ENCODE data around the gene GOLGA7B.

The GOLGA7B gene

DNA sequence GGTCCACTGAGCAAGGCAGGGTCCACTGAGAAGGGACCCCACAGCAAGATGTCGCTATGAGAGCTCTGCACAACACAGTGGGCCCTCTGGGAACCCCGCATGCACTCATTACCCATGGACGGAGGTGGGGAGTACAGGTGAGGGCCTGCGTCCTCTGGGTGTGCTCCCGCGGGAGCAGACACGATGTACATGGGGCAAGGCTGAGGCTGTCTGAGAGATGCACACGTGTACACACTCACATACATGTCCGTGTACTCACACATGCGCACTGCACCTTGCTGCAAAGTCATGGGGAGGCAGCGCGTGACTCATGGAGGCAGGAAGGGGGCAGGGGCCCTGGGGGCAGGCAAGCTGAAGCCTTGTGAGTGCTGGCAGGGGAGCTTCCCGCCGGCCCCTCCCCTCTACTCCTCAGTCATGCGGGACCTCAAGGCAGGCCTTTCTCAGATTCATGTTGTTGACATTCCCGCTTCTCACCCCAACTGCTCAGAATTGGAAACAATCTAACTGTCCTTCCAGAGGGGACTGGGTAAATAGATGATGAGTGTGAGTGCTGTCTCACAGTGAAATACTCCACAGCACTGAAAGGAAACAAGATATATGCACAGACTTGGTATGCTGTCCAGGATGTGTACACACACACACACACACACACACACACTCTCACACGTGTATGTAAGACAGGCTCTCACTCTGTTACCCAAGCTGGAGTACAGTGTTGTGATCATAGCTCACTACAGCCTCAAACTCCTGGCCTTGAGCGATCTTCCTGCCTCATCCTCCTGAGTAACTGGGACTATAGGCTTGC, 40.0 kb downstream of the GOLGA7B start:
- DNase-seq (ENCODE audit: low read depth), result no peak
- no peak overlapping the region for H3K4me3 ChIP-seq (ENCODE audit: low read depth, low read length)
- in situ Hi-C loops (cut with HindIII; ENCODE audit: low sequenced_read_pairs), result no loop called here
- TF ChIP-seq CTCF (IDR thresholded peaks at IDR 0.05; ENCODE audit: low read depth, low read length, missing control alignments), result no peak

DNA sequence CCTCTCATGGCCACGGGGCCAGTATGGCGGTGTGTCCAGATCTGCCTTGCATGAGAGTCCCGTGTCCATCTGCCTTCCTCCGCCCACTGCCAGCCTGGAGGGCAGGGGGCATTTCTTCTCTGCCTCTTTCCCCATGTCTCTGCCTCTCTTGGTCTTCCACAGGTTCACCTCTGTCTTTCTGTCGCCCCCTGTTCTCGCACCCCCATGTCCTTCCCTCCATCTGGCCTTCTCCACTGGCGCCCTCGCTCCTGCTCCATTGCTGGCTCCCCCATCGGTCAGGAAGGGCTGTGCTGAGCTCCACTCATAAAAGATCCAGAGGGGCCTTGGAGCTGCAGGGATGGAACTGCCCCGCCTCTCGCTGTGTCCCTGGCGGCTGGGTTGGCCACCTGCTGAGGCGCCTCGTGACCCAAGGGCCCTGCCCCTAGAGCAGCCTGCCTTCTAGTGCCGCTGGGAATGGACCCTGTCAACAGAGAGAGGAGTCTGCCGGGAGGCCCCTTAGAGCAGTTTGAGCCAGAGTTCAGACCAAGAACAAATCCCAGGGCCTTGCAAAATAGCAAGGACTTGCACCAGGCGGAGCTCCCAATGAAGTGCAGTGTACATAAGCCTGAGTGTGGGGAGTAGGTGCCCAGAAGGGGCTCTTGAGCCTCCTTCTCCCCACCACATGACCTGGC, 42.0 kb downstream of the GOLGA7B start:
- in situ Hi-C loops (cut with HindIII; ENCODE audit: low sequenced_read_pairs), result no loop called here
- TF ChIP-seq CTCF (IDR thresholded peaks at IDR 0.05; ENCODE audit: low read depth, low read length, missing control alignments), result no peak
- H3K4me3 ChIP-seq (ENCODE audit: low read depth, low read length), result no peak overlapping the region
- DNase-seq (ENCODE audit: low read depth), result no peak

- no peak for DNase-seq (ENCODE audit: low read depth)
- in situ Hi-C loops (cut with HindIII; ENCODE audit: low sequenced_read_pairs), result no loop called here
- no peak overlapping the region for H3K4me3 ChIP-seq (ENCODE audit: low read depth, low read length)
- no peak for TF ChIP-seq CTCF (IDR thresholded peaks at IDR 0.05; ENCODE audit: low read depth, low read length, missing control alignments)
Measured at GRCh38 chr10:97892506-97892905, 42.9 kb downstream of the GOLGA7B start.

DNA sequence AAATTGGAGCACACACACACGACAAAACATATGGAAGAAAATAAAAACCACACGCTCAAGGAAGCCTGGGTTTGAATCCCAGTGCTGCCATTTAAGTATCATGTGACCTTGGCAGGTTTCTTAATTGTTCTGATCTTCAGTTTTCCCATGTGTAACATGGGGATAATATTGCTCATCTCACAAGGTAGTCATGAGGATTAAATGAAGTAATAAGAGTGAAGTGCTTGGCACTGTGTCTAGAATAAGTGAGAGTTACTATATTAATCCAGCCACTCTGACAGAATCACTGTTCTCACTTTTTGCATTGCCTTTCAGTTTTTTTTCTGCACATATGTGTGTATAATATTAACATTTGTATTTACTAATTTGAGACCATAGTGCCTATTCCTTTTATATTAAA, 43.3 kb downstream of the GOLGA7B start:
- TF ChIP-seq CTCF (IDR thresholded peaks at IDR 0.05; ENCODE audit: low read depth, low read length, missing control alignments), result no peak
- H3K4me3 ChIP-seq (ENCODE audit: low read depth, low read length), result no peak overlapping the region
- DNase-seq (ENCODE audit: low read depth), result no peak
- in situ Hi-C loops (cut with HindIII; ENCODE audit: low sequenced_read_pairs), result no loop called here

GRCh38 chr10:97894092-97894491, 44.4 kb downstream of the GOLGA7B start:
- in situ Hi-C loops (cut with HindIII; ENCODE audit: low sequenced_read_pairs), result no loop called here
- TF ChIP-seq CTCF (IDR thresholded peaks at IDR 0.05; ENCODE audit: low read depth, low read length, missing control alignments), result no peak
- no peak overlapping the region for H3K4me3 ChIP-seq (ENCODE audit: low read depth, low read length)
- DNase-seq (ENCODE audit: low read depth), result no peak

DNA sequence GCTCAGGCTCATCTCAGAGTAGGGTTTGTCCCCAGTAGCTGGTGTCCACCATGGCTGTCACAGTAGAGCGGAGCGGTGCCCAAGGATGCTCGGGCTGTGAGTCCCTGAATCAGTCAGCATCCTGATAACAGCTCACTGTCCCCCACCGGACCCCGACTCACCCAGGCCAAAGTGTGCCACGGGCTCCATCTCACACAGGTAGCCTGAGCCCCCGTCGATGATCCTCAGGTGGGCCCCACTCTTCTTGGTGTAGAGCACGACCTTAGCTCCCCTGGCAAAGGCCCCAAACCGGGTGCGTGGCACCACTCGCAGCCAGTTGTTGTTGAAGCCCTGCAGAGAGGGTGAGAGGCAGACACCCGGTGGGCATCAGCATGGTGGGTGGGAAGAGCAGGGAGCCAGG, 45.4 kb downstream of the GOLGA7B start:
- in situ Hi-C loops (cut with HindIII; ENCODE audit: low sequenced_read_pairs), result no loop called here
- TF ChIP-seq CTCF (IDR thresholded peaks at IDR 0.05; ENCODE audit: low read depth, low read length, missing control alignments), result no peak
- DNase-seq (ENCODE audit: low read depth), result no peak
- H3K4me3 ChIP-seq (ENCODE audit: low read depth, low read length), result no peak overlapping the region
